Stimulated activated naive CD8-positive, alpha-beta T cell treated with anti-CD3 and anti-CD28 coated beads, Interleukin-15, amount 100 ng/mL, for 72 hours (primary cell): ENCODE data around the gene ZNF385C.
"Not testable (repeated sequence)": the region's sequence is repeated elsewhere in the genome, so short reads cannot be mapped to it uniquely, and the experiment has no call there.

Source experiments
- ATAC-seq: fragments of 150-1000 bp; cut with Tn5 transposase; 2 replicates; pipeline ENCODE4 v1.10.0; 2021; ENCODE audit warnings: mild to moderate bottlenecking, moderate library complexity
- DNase-seq, 2 donors: peaks; one replicate each; pipeline ENCODE4 v3.0.0; 2021 to 2022
- H3K27ac Mint-ChIP-seq, 2 donors: one replicate each; pipeline ENCODE4 v1.8.0; 2022; ENCODE audit warnings: mild to moderate bottlenecking in 2 of 2, mixed read lengths in 2 of 2, moderate library complexity in 2 of 2
- H3K27me3 Mint-ChIP-seq: one replicate; pipeline ENCODE4 v1.8.0; 2022; ENCODE audit warnings: mixed read lengths
- H3K4me1 Mint-ChIP-seq: one replicate; pipeline ENCODE4 v1.8.0; 2022; ENCODE audit warnings: mild to moderate bottlenecking, mixed read lengths
- H3K4me3 Mint-ChIP-seq, 2 donors: one replicate each; pipeline ENCODE4 v1.8.0; 2022; ENCODE audit warnings: mild to moderate bottlenecking in 2 of 2, mixed read lengths in 2 of 2, moderate library complexity in 1 of 2
- H3K9me3 Mint-ChIP-seq, 2 donors: one replicate each; pipeline ENCODE4 v1.8.0; 2022; ENCODE audit warnings: mixed read lengths in 2 of 2

ZNF385C gene

DNA sequence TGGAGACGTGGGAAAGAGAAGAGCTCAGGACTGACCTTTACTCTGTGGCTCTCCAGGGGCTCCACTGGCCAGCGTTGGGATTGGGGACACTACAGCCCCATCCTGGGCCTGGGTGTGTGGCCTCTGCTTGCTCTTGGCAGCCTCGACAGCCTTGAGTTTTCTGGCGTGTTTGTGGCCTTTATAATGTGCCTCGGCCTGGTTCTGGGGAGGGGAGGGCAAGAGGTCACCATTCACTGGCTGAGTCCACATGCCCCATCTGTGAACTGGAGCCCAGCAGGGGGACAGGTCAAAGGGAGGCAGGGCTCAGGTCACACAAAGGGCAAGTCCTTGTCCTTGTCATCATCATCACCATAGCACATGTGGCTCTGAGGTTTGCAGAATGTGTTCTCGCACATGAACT is 66.7 kb downstream of the ZNF385C start:
- Mint-ChIP-seq H3K27me3 (no peaks in the 10 kb centered on the region), H3K4me1 (peaks cover 11% of the 10 kb centered on the region), H3K4me3 (no peak overlapping the region), H3K9me3 (no peaks in the 10 kb centered on the region), H3K27ac (no peak overlapping the region)
- ATAC-seq (no peak), DNase-seq (no peak)

DNA sequence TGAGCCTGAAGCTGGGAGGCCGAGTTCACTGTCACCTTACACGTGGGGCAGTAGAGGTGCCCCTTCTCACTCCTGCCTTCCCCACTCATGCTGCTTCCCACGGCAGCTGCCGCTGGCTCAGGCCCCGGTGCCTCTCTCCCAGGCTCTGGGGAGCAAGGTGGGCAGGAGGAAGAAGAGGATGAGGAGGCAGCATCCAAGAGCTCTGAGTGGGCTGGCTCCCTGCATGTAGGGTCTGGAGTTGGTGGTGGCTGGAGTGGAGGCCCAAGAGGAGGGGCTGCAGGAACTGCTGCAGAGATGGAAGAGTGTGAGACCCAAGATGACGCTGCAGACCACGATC is 69.5 kb downstream of the ZNF385C start:
- no peaks in the 10 kb centered on the region for H3K9me3 Mint-ChIP-seq
- H3K4me1 Mint-ChIP-seq = peaks cover 15% of the 10 kb centered on the region
- no peak overlapping the region for H3K27ac Mint-ChIP-seq
- no peak for ATAC-seq
- DNase-seq = no peak
- no peaks in the 10 kb centered on the region for H3K27me3 Mint-ChIP-seq
- no peak overlapping the region for H3K4me3 Mint-ChIP-seq

DNA sequence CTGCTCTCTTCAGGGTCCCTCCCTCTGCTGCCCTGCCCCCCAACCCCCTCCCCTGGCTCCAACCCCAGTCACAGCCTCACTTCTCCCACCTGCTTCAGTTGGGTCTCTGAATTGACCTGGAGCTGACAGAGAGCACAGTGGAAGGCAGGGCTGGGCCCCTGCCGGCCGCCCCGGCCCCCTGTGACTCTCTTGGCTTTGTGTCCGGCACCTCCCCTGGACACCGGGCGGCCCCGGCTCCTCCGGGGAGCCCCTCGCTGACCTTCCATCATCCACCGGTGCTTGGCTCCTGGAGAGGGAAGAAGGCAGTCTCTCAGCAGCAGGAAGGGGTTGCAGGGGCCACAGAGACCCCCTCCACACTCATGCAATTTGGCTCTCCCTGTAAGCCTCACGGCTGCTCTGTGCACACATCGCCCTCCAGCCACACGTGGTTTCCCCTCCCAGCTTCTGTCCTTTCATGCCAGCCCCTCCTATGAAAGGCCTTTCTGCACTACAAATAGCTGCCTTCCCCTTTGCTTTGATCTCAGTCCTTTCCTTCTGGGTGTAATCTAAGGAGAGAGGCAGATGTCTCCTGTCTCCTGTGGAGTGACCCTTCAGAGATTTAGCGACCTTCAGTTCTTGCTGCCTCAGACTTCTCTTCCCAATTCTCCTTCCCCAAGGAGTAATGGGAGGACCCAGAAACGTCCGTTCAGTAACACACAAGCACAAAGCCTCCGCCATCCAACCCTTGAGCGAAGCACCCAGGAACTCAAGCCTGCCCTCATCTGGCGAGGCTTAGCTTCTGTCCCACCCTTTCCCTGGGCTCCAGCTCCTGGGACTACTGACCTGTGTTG is 70.1 kb downstream of the ZNF385C start:
- DNase-seq (no peak), ATAC-seq (no peak)
- Mint-ChIP-seq H3K27ac (no peak overlapping the region), H3K4me1 (peaks cover 12% of the 10 kb centered on the region), H3K27me3 (no peaks in the 10 kb centered on the region), H3K9me3 (no peaks in the 10 kb centered on the region), H3K4me3 (no peak overlapping the region)

DNA sequence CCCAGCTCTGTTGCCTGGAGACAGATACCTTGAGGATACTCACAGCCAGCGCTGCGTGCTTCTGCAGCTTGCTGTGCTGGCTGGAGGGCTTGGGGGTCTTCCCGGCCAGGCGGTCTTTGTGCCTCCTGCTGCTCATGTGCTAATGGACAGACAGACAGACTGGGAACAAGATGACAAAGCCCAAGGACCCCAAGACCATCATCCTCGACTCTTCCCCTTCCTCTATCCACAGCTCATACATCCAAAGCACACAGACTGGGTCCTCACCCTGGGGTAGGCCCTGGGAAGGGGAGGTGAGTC is 70.7 kb downstream of the ZNF385C start:
- Mint-ChIP-seq H3K4me3 (no peak overlapping the region), H3K4me1 (peaks cover 12% of the 10 kb centered on the region), H3K27ac (no peak overlapping the region), H3K9me3 (no peaks in the 10 kb centered on the region), H3K27me3 (no peaks in the 10 kb centered on the region)
- DNase-seq (no peak), ATAC-seq (no peak)

DNA sequence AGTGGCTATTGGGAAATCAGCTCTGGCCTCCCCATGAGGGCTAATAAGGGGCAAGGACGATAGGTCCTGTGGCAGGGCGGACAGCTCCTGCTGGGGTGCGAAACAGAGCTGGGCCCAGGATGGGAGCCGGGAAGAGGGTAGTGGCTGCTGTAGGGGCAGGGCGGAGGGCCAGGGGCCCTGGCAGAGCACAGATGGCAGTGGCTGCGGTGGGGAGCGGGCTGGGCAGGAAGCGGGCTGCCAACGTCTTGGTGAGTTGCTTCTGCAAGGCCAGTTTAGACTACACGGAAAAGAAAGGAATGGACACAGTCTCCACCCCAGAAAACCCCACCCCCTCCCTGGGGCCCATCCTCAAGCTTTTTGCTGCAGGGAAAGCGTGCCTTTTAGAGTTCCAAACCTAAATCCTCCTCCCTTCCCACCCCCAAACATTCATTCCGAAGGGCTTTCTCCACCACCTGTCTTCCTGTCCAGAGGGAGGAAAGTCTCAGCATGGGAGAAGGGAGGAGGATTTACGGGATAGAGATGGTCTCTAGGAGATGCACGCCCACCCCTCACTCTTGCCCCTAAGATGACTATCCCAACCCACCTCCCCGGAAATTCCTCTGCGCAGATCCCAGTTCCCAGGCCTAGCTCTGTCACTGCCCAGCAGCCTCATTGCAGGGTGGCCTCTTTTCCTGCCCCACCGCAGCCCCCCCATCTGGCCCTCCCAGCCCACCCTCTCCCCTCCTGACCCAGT is 71.2 kb downstream of the ZNF385C start:
- ATAC-seq = no peak
- peak overlapping the region in 1 of 2 donors; percentile 44 for H3K27ac Mint-ChIP-seq
- no peaks in the 10 kb centered on the region for H3K9me3 Mint-ChIP-seq
- H3K4me1 Mint-ChIP-seq = peaks cover 16% of the 10 kb centered on the region
- H3K27me3 Mint-ChIP-seq = no peaks in the 10 kb centered on the region
- DNase-seq = no peak
- no peak overlapping the region for H3K4me3 Mint-ChIP-seq

DNA sequence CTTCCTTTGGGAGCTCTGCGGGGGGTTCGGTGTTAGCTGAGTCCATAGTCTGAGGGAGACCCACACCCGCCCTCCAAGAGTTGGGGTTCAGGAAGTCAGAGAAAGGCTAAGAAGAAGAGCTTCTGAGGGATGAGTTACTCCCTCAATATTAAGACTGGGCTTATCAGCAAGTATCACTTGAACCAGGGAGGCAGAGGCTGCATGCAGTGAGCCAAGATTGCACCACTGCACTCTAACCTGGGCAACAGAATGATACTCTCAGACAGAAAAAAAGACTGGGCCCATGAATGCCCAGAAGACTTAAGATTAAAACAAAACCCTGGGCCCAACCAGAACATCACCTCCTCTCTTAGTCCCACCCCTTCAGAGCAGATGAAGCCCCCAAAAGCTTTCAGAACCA is 72.3 kb downstream of the ZNF385C start:
- H3K27me3 Mint-ChIP-seq = no peaks in the 10 kb centered on the region
- peaks cover 25% of the 10 kb centered on the region for H3K4me1 Mint-ChIP-seq
- peak overlapping the region in 1 of 2 donors; percentile 45 for H3K27ac Mint-ChIP-seq
- no peaks in the 10 kb centered on the region for H3K9me3 Mint-ChIP-seq
- DNase-seq = no peak
- no peak for ATAC-seq
- no peak overlapping the region for H3K4me3 Mint-ChIP-seq

DNA sequence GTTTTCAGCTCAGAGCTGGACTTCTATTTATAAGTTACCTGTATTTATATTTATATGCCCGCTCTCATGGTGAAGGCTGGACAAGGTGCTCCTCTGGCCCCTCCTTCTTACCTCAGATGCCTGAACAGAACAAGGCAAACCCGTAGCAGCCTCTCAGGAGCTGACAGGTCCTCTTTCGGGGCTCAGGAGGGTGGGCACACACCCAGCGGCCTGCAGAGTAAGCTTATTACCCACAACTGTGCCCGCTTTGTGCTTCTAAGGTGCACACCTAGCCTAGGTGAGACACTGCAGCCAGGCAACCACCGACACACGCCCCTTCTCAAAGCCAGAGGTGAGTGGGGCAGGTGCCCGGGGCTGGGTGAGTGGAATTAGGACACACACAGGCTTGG is 73.1 kb downstream of the ZNF385C start:
- no peak for DNase-seq
- Mint-ChIP-seq H3K4me1 (peaks cover 32% of the 10 kb centered on the region), H3K9me3 (no peaks in the 10 kb centered on the region), H3K4me3 (no peak overlapping the region), H3K27me3 (no peaks in the 10 kb centered on the region), H3K27ac (peak overlapping the region in 1 of 2 donors; percentile 87)
- peak; percentile 33 for ATAC-seq

DNA sequence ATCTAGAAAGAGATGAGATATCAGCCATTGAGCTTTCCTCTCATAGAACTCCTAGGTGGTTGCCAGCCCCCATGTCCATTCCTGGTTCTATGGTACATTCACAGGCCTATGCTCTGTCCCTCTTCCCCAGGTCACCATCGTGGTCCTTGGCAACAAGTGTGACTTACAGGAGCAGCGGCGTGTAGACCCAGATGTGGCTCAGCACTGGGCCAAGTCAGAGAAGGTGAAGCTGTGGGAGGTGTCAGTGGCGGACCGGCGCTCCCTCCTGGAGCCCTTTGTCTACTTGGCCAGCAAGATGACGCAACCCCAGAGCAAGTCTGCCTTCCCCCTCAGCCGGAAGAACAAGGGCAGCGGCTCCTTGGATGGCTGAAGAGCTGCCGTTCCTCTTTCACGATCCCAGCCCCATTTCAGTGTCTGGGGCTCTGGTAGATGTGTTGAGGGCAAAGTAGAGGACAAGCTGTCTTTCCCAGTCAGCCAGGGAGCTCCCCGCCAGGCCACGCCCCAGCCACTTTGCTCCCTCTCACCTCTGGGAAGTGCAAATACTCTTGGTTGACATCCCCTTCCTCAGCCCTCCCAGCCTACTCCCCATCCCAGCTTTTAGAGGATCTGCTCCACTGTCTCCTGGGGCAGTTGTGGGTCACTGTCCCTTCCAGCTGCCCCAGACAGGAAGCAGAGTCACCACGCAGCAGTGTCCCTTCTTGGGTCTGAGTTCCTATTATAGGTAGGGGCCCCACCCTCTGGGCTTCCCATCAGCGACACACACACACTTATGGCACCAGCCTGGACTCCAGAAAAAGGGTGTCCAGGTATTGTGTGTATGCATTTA is 74.5 kb downstream of the ZNF385C start:
- Mint-ChIP-seq H3K9me3 (peaks cover 4 to 11% of the 10 kb centered on the region in 2 donors), H3K27ac (peak overlapping the region in 1 of 2 donors; percentile 54), H3K4me1 (peaks cover 43% of the 10 kb centered on the region), H3K27me3 (no peaks in the 10 kb centered on the region), H3K4me3 (no peak overlapping the region)
- no peak for DNase-seq
- ATAC-seq = no peak

DNA sequence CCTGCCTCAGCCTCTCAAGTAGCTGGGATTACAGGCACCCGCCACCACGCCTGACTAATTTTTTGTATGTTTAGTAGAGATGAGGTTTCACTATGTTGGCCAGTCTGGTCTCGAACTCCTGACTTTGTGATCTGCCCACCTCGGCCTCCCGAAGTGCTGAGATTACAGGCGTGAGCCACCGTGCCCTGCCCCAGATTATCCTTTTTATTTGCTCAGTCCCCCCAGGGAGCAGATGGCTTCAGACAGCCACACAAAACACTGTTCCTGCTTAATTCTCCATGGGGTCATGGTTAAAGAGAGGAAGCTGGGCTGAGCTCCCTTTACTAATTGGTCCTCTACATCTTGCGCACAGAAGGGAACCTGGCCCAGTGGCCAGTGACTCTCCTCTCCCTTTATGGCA is 77.4 kb downstream of the ZNF385C start:
- Mint-ChIP-seq H3K4me3 (peak overlapping the region; percentile 90 to 93), H3K9me3 (peaks cover 4 to 11% of the 10 kb centered on the region in 2 donors), H3K4me1 (peaks cover 59% of the 10 kb centered on the region), H3K27ac (peak overlapping the region in 1 of 2 donors; percentile 96)
- not testable (repeated sequence) for H3K27me3 Mint-ChIP-seq, ATAC-seq, DNase-seq

DNA sequence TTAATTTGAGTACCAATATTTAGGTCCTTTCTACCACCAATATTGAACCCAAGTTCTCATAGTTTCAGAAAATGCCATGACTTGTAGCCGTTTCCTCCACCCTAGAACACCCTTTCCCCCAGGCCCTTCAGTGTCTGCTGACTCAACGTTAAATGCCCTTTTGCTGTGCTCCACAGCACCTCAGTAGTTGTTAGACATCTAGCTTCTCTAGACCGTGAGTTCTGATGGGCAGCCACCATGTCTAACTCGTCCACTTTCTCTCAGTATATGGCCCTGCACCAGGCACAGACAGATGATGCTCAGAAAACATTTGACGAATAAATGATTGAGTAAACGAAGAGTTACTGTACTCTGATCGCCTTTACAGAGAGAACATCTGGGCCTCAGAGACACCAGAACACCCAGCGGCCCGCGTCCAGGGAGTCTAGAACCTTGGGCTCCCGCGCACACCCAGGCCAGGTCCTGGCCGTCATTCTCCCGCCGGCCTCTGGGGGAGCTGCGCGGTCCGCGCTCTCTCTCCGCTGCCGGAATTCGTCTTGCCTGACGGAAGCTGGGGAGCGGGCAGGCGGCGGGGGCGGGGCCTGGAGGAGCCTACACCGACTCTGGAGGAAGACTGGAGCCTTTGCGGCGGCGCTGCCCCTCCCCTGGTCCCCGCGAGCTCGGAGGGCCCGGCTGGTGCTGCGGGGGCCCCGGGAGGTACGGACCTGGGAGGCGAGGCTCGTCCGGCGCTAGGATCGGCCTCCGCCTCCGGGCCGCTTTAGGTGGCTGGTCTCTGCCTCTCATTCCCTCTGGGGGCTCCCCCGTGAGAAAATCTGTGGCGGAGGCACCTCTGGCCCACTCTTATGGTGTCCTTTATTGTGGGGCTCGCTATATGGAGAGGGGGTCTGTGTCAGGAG is 78.5 kb downstream of the ZNF385C start, which contains the start of gene NKIRAS2:
Gene NKIRAS2, plus strand, starts transcription at position 582 of the 896 bp plus-strand sequence. CDS start 1,488 bp downstream, outside the sequence.
- peak within 1 kb of the TSS; percentile 96 to 99 for H3K4me3 Mint-ChIP-seq
- ATAC-seq (peak; percentile 83), DNase-seq (peak; percentile 92 to 93)
- peak within 1 kb of the TSS; percentile 63 to 96 for H3K27ac Mint-ChIP-seq
- peaks cover 4 to 11% of the 10 kb centered on the region in 2 donors for H3K9me3 Mint-ChIP-seq
- H3K4me1 Mint-ChIP-seq = peaks cover 65% of the 10 kb centered on the region
- no peaks in the 10 kb centered on the region for H3K27me3 Mint-ChIP-seq

DNA sequence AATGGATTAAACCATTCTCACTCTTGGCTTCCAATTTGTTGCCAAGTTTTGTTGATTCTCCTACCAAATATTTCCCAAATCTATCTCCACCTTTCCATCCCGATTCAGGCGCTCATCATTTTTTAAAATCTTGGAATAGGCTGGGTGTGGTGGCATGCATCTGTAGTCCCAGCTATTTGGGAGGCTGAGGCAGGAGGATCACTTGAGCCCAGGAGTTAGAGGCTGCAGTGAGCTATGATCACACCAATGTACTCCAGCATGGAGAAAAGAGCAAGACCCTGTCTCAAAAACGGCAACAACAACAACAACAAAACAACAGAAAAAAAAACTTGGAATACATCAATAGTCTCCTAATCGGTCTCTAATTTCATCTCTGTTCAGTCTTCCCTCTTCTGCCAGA is 79.3 kb downstream of the ZNF385C start:
- ATAC-seq (no peak), DNase-seq (no peak)
- Mint-ChIP-seq H3K4me3 (peak overlapping the region; percentile 96 to 99), H3K9me3 (peaks cover 4 to 11% of the 10 kb centered on the region in 2 donors), H3K4me1 (peaks cover 59% of the 10 kb centered on the region), H3K27me3 (no peaks in the 10 kb centered on the region), H3K27ac (no peak overlapping the region)

DNA sequence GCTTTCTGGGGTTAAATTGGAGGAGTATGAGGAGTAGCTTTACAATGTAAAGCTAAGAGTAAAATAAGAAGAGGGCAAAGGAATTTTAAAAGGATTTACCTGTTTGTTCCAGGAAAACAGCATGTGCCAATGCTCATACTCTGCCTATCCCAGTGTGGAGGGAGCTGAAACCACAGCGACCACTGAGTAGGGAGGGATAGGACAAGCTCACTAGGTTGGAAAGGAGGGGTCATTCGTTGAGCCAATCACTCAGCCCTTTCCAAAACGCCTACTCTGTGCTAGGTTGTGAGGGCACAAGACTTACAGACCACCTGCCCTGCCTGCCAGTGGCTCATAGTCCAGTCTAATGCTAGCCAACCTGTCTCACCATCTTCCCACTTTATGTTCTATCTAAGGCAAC is 79.9 kb downstream of the ZNF385C start:
- no peak for DNase-seq
- Mint-ChIP-seq H3K4me3 (peak overlapping the region; percentile 96 to 99), H3K9me3 (peaks cover 4 to 11% of the 10 kb centered on the region in 2 donors), H3K4me1 (peaks cover 63% of the 10 kb centered on the region), H3K27ac (peak overlapping the region in 1 of 2 donors; percentile 94), H3K27me3 (no peaks in the 10 kb centered on the region)
- ATAC-seq = no peak

DNA sequence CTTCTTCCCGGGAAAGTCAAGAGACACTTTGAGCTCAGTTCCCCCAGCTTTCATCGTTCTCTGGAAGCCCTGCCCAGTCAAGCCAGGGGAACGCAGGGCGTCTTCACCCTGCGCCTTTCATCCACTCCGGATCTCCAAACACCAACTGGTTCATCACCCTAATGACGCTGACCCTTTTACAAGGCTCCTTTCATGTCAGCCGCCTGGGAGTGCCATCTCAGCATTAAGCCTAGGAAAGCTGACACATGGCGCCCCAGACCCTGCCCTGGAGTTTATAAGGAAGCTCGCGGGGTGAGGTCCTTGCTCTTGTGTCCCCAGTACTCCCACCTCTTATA is 80.4 kb downstream of the ZNF385C start:
- Mint-ChIP-seq H3K27me3 (no peaks in the 10 kb centered on the region), H3K9me3 (peaks cover 4 to 11% of the 10 kb centered on the region in 2 donors), H3K27ac (peak overlapping the region; percentile 77 to 94), H3K4me1 (peaks cover 68% of the 10 kb centered on the region), H3K4me3 (peak overlapping the region; percentile 96 to 99)
- ATAC-seq (peak; percentile 44), DNase-seq (no peak)

DNA sequence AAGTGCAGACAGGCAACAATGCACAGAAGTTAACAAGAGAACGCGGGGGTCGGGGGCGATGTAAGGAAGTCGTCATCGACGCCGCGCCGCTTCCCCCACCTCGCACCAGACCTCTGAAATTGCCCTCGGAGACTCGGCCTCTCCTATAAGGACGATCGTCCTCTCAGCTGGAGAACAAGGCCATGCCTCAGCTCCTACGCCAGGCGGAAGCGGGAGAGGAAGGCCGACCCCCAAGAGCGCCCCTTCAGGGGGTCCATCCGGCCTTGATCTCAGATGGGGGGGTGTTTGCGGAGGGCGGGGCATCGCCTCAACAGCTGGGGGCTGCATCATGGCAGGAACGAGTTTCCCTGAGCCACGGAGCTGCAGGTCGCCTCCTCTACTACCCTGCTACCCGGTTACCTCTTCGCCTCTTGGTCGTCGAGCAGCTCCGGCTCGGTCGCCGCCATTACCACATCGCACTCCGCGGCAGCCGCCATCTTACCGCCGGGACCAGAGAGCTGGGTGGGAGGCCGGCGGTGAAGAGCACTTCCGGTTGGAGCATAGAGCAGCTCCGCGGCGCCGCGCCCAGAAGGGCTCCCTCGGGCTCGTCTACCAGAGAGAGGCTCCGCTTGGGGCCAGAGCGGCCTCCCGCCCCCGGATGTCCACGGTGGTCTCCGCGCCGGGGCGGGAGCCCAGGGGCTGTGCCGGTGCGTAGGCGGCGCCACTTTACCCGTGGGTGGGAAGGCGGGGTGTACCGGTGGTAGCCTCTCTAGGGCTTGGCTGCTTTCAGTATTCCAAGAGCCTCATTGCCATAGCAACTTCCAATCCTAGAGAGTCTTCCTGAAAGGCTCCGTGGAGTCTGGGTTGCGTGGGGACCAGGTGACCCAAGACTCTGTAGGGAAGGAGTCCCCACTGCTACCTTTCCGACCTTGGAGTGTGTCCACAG is 81.1 kb downstream of the ZNF385C start, which contains the start of gene DNAJC7:
Gene DNAJC7, minus strand, starts transcription at position 499 of the 925 bp plus-strand sequence. Its CDS starts 23 bp downstream, at position 476.
- Mint-ChIP-seq H3K27me3 (no peaks in the 10 kb centered on the region), H3K9me3 (peaks cover 4 to 11% of the 10 kb centered on the region in 2 donors), H3K4me1 (peaks cover 69% of the 10 kb centered on the region), H3K4me3 (peak within 1 kb of the TSS; percentile 96 to 99), H3K27ac (peak within 1 kb of the TSS; percentile 99 to 100)
- peak; percentile 95 for ATAC-seq
- DNase-seq = peak; percentile 87 to 93
